GM23338 (cell line): ENCODE data around the gene AJM1. TPM values are rescaled to one million over a fixed set of nuclear protein-coding genes. Genes with fewer than 3 reads are reported as not detected.

Source experiments
- ATAC-seq: fragments of 200-7000 bp; cut with Tn5 transposase; 3 replicates; pipeline ENCODE4 v1.9.1; 2020
- DNase-seq: peaks from one replicate; pipeline ENCODE4 v3.0.0-alpha.2; 2015; ENCODE audit warnings: low spot score
- H2AFZ ChIP-seq: fragments of 200-600 bp; sonication (generic); 2 replicates; pipeline ENCODE4 v1.8.0; 2016; ENCODE audit warnings: antibody characterized with exemption, mild to moderate bottlenecking, moderate library complexity
- H3F3A ChIP-seq: fragments of 200-600 bp; sonication (generic); replicated peaks from 2 replicates; pipeline ENCODE4 v1.8.0; 2017; ENCODE audit warnings: antibody characterized with exemption, mixed run types, low read depth
- H3K27ac ChIP-seq: fragments of 200-600 bp; sonication (generic); 2 replicates; pipeline ENCODE4 v1.6.1; 2016; ENCODE audit warnings: low read depth
- H3K27me3 ChIP-seq: fragments of 200-600 bp; sonication (generic); 2 replicates; pipeline ENCODE4 v1.8.0; 2016; ENCODE audit warnings: mild to moderate bottlenecking, mixed run types, moderate library complexity; ENCODE audit not compliant: insufficient read depth
- H3K36me3 ChIP-seq: fragments of 200-600 bp; sonication (generic); 2 replicates; pipeline ENCODE4 v1.8.0; 2016; ENCODE audit warnings: mild to moderate bottlenecking; ENCODE audit not compliant: insufficient read depth
- H3K4me1 ChIP-seq: fragments of 200-600 bp; sonication (generic); 2 replicates; pipeline ENCODE4 v1.8.0; 2016; ENCODE audit warnings: mild to moderate bottlenecking, moderate library complexity; ENCODE audit not compliant: insufficient read depth
- H3K4me2 ChIP-seq: fragments of 200-600 bp; sonication (generic); 2 replicates; pipeline ENCODE4 v1.7.1; 2017; ENCODE audit warnings: mixed run types
- H3K4me3 ChIP-seq: fragments of 200-600 bp; sonication (generic); 2 replicates; pipeline ENCODE4 v1.6.1; 2016; ENCODE audit warnings: mixed run types
- H3K79me2 ChIP-seq: fragments of 200-600 bp; sonication (generic); replicated peaks from 2 replicates; pipeline ENCODE4 v1.8.0; 2017; ENCODE audit warnings: mild to moderate bottlenecking; ENCODE audit not compliant: insufficient read depth
- H3K9me2 ChIP-seq: fragments of 200-600 bp; sonication (generic); 2 replicates; pipeline ENCODE4 v1.8.0; 2017; ENCODE audit not compliant: insufficient read depth
- H4K20me1 ChIP-seq: fragments of 200-600 bp; sonication (generic); replicated peaks from 2 replicates; pipeline ENCODE4 v1.8.0; 2017; ENCODE audit warnings: mild to moderate bottlenecking; ENCODE audit not compliant: insufficient read depth
- H3K27ac Mint-ChIP-seq: 2 replicates; pipeline ENCODE4 v1.8.0; 2020; ENCODE audit warnings: inconsistent platforms, mild to moderate bottlenecking, moderate library complexity, mixed read lengths
- H3K27me3 Mint-ChIP-seq: 3 replicates; pipeline ENCODE4 v1.8.0; 2022; ENCODE audit warnings: low read depth, mild to moderate bottlenecking, moderate library complexity, mixed read lengths, inconsistent platforms; ENCODE audit not compliant: insufficient read depth, poor library complexity
- H3K36me3 Mint-ChIP-seq: 3 replicates; pipeline ENCODE4 v1.8.0; 2021; ENCODE audit warnings: low read depth, mild to moderate bottlenecking, inconsistent platforms, moderate library complexity, mixed read lengths
- H3K4me1 Mint-ChIP-seq: 3 replicates; pipeline ENCODE4 v1.8.0; 2020; ENCODE audit warnings: mild to moderate bottlenecking, inconsistent platforms, mixed read lengths
- H3K4me3 Mint-ChIP-seq: 3 replicates; pipeline ENCODE4 v1.8.0; 2021; ENCODE audit warnings: moderate library complexity, mild to moderate bottlenecking, inconsistent platforms, mixed read lengths
- H3K9me3 Mint-ChIP-seq: 3 replicates; pipeline ENCODE4 v1.8.0; 2020; ENCODE audit warnings: moderate library complexity, mild to moderate bottlenecking, inconsistent platforms, mixed read lengths
- CREB1 ChIP-seq: fragments of 250-450 bp; sonication (Bioruptor Pico); IDR thresholded peaks from 2 replicates; pipeline ENCODE4 v1.5.0; 2020; ENCODE audit warnings: low read depth, mild to moderate bottlenecking, moderate library complexity
- EZH2 ChIP-seq: fragments of 200-600 bp; sonication (generic); IDR thresholded peaks from one replicate; pipeline ENCODE4 v1.8.0; 2017; ENCODE audit warnings: antibody characterized with exemption, mild to moderate bottlenecking, low read depth; ENCODE audit not compliant: unreplicated experiment
- EZH2phosphoT487 ChIP-seq: fragments of 200-600 bp; sonication (generic); IDR thresholded peaks from one replicate; pipeline ENCODE4 v1.8.1; 2018; ENCODE audit warnings: antibody characterized with exemption; ENCODE audit not compliant: unreplicated experiment
- JUNB ChIP-seq: IDR thresholded peaks from one replicate; pipeline ENCODE4 v1.6.1; 2016; ENCODE audit warnings: antibody characterized with exemption; ENCODE audit not compliant: unreplicated experiment
- NANOG ChIP-seq: IDR thresholded peaks from 2 replicates; pipeline ENCODE4 v1.6.1; 2016; ENCODE audit warnings: antibody characterized with exemption, borderline replicate concordance
- POLR2AphosphoS5 ChIP-seq: IDR thresholded peaks from 2 replicates; pipeline ENCODE4 v1.6.1; 2016; ENCODE audit warnings: antibody characterized with exemption, low read depth
- REST ChIP-seq: IDR thresholded peaks from one replicate; pipeline ENCODE4 v1.6.1; 2018; ENCODE audit warnings: antibody characterized with exemption; ENCODE audit not compliant: unreplicated experiment
- STAT1 ChIP-seq: IDR thresholded peaks from one replicate; pipeline ENCODE4 v1.6.1; 2016; ENCODE audit warnings: antibody characterized with exemption; ENCODE audit not compliant: unreplicated experiment
- ZNF114 ChIP-seq: fragments of 250-450 bp; sonication (Bioruptor Pico); IDR thresholded peaks from 2 replicates; pipeline ENCODE4 v1.5.0; 2020; ENCODE audit warnings: mild to moderate bottlenecking, moderate library complexity
- ZNF331 ChIP-seq: fragments of 250-450 bp; sonication (Bioruptor Pico); IDR thresholded peaks from 2 replicates; pipeline ENCODE4 v1.5.0; 2020; ENCODE audit warnings: low read depth, mild to moderate bottlenecking, moderate library complexity
- ZNF462 ChIP-seq: fragments of 250-450 bp; sonication (Bioruptor Pico); IDR thresholded peaks from 2 replicates; pipeline ENCODE4 v1.5.0; 2020; ENCODE audit warnings: mild to moderate bottlenecking, moderate library complexity
- polyA plus RNA-seq: library from polyadenylated mRNA; unstranded; fragments of >200 nt; fragmentation: Nextera tagmentation; extraction: Ambion mirVana; gene quantifications from 2 replicates; pipeline ENCODE4 v1.2.1, GENCODE V29; 2016
- total RNA-seq: library from RNA; depleted of rRNA; stranded (reverse); fragments of >200 nt; shearing (Covaris generic); gene quantifications from 2 replicates; pipeline ENCODE4 v1.2.3, GENCODE V29; 2014
- TF ChIP-seq, protein P1 (sequence below), 2 experiments: fragments of 200-600 bp in 1 of 2; sonication (generic) in 1 of 2; conservative IDR thresholded peaks; 2 replicates each; pipeline versions ENCODE4 v1.5.1 to v1.6.1; 2016 to 2017; ENCODE audit warnings: antibody characterized with exemption in 2 of 2, low read depth in 2 of 2, mild to moderate bottlenecking in 2 of 2, moderate library complexity in 1 of 2
- TF ChIP-seq, protein P2 (sequence below): IDR thresholded peaks from 2 replicates; pipeline ENCODE4 v1.6.1; 2016; ENCODE audit warnings: antibody characterized with exemption

AJM1 gene
- total and polyA plus RNA-seq, 2 experiments from 2014 or later = 0.36 to 0.49 TPM

DNA sequence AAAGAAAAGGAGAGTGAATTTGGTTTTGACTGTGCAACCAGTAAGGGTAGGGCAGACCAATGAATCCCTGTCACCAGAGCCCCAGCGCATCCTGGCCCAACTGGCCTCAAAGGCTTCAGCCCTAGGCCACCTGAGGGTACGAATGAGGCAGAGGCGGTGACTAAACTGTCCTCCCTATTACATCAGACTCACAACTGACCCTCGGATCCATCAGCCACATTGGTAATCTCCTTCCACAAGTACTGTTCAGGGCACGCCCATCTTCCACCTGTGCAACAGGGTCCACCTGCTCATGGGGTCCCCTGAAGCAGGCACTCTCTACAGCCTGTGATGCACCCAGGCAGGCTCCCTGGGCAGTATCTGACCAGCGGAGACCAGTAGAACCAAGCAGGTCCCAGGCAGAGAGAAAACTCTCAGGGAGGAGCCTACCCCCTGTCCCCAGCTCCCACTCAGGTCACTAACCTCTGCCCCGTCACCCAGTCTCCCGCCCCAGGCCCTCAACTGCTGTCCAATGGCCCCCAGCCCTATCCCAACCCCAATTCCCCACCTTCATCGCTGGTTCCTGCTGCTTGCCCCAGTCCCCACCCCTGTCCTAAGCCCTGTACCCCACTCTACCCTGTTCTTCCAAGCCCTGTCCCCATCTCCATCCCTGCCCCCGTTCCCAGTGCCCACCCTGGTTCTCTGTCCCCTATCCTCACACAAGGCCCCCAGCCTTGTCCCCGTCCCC, 22.9 kb downstream of the AJM1 start:
- H3K4me1 ChIP-seq = peaks cover 3% of the 10 kb centered on the region; the same call in 1 of the 2 replicates
- Mint-ChIP-seq H3K27ac (0 out of 2 replicates have a peak overlapping the region, but pooled peaks have one; percentile 59), H3K36me3 (peaks cover 63% of the 10 kb centered on the region), H3K4me1 (peaks cover 5% of the 10 kb centered on the region), H3K9me3 (peaks cover 32% of the 10 kb centered on the region), H3K27me3 (peaks cover 20% of the 10 kb centered on the region), H3K4me3 (peak overlapping the region; percentile 80)
- H2AFZ ChIP-seq = no peak overlapping the region
- H3K4me2 ChIP-seq = peak overlapping the region; percentile 79
- peaks cover 21% of the 10 kb centered on the region for H3K79me2 ChIP-seq
- H4K20me1 ChIP-seq = peaks cover 20% of the 10 kb centered on the region
- H3K27ac ChIP-seq = no peak overlapping the region
- H3K27me3 ChIP-seq = no peaks in the 10 kb centered on the region
- peaks cover 13% of the 10 kb centered on the region for H3K36me3 ChIP-seq
- TF ChIP-seq EZH2phosphoT487 (no peak), CREB1 (CRISPR knock-in tag) (no peak), POLR2AphosphoS5 (no peak), STAT1 (no peak), NANOG (no peak), ZNF114 (CRISPR knock-in tag) (no peak), ZNF331 (no peak), ZNF462 (CRISPR knock-in tag) (no peak), JUNB (no peak), REST (no peak), EZH2 (no peak)
- TF ChIP-seq, protein P1, sequence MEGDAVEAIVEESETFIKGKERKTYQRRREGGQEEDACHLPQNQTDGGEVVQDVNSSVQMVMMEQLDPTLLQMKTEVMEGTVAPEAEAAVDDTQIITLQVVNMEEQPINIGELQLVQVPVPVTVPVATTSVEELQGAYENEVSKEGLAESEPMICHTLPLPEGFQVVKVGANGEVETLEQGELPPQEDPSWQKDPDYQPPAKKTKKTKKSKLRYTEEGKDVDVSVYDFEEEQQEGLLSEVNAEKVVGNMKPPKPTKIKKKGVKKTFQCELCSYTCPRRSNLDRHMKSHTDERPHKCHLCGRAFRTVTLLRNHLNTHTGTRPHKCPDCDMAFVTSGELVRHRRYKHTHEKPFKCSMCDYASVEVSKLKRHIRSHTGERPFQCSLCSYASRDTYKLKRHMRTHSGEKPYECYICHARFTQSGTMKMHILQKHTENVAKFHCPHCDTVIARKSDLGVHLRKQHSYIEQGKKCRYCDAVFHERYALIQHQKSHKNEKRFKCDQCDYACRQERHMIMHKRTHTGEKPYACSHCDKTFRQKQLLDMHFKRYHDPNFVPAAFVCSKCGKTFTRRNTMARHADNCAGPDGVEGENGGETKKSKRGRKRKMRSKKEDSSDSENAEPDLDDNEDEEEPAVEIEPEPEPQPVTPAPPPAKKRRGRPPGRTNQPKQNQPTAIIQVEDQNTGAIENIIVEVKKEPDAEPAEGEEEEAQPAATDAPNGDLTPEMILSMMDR (conservative IDR thresholded peaks at IDR 0.05; ENCODE audit: low read depth in 2 of 2) = no peak
- TF ChIP-seq, protein P2, sequence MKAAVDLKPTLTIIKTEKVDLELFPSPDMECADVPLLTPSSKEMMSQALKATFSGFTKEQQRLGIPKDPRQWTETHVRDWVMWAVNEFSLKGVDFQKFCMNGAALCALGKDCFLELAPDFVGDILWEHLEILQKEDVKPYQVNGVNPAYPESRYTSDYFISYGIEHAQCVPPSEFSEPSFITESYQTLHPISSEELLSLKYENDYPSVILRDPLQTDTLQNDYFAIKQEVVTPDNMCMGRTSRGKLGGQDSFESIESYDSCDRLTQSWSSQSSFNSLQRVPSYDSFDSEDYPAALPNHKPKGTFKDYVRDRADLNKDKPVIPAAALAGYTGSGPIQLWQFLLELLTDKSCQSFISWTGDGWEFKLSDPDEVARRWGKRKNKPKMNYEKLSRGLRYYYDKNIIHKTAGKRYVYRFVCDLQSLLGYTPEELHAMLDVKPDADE = no peak
- DNase-seq (no peak), ATAC-seq (no peak)
- H3F3A ChIP-seq = 0 out of 2 replicates have a peak, but pooled peaks cover 2% of the 10 kb centered on the region
- peaks cover 4% of the 10 kb centered on the region; the same call in 1 of the 2 replicates for H3K9me2 ChIP-seq
- peak overlapping the region; percentile 88 for H3K4me3 ChIP-seq
